HepG2 (cell line): ENCODE data around the gene CAMTA1. TPM values are rescaled to one million over a fixed set of nuclear protein-coding genes. Genes with fewer than 3 reads are reported as not detected.

Source experiments
- GLI4 ChIP-seq: sonication (generic); formaldehyde crosslinking; IDR thresholded peaks from 2 replicates; pipeline ENCODE4 v1.5.1; 2020; ENCODE audit warnings: missing genetic modification reagents, mild to moderate bottlenecking, moderate library complexity, borderline replicate concordance
- IRF2 ChIP-seq: IDR thresholded peaks from 2 replicates; pipeline ENCODE4 v1.6.1; 2018; ENCODE audit warnings: missing genetic modification reagents, missing compliant biosample characterization
- MTA3 ChIP-seq: sonication (generic); formaldehyde crosslinking; IDR thresholded peaks from 2 replicates; pipeline ENCODE4 v1.4.0; 2020; ENCODE audit warnings: missing genetic modification reagents
- SAP130 ChIP-seq: IDR thresholded peaks from 2 replicates; pipeline ENCODE4 v1.6.1; 2016; ENCODE audit warnings: low read depth
- SP140L ChIP-seq: sonication (generic); formaldehyde crosslinking; IDR thresholded peaks from 2 replicates; pipeline ENCODE4 v1.4.0; 2020; ENCODE audit warnings: missing genetic modification reagents, borderline replicate concordance
- TBX2 ChIP-seq: sonication (generic); formaldehyde crosslinking; IDR thresholded peaks from 2 replicates; pipeline ENCODE4 v1.5.0; 2020; ENCODE audit warnings: missing genetic modification reagents, mild to moderate bottlenecking, borderline replicate concordance
- TEAD2 ChIP-seq: sonication (generic); formaldehyde crosslinking; IDR thresholded peaks from 2 replicates; pipeline ENCODE4 v1.9.0; 2021; ENCODE audit warnings: missing genetic modification reagents
- ZFP62 ChIP-seq: sonication (generic); formaldehyde crosslinking; IDR thresholded peaks from 2 replicates; pipeline ENCODE4 v1.4.0; 2020; ENCODE audit warnings: missing genetic modification reagents
- ZGPAT ChIP-seq: IDR thresholded peaks from 2 replicates; pipeline ENCODE4 v1.6.1; 2016; ENCODE audit warnings: mild to moderate bottlenecking
- polyA plus RNA-seq, 8 experiments: library from polyadenylated mRNA; depleted of rRNA in 3 of 8; stranded (reverse) in 7 of 8; unstranded in 1 of 8; fragments of >200 nt; fragmentation: Illumina TruSeq in 4 of 8; extraction: Trizol in 4 of 8; gene quantifications; 2 replicates each; pipeline versions ENCODE4 v1.2.1 to v1.2.3, GENCODE V29; 2011 to 2016; ENCODE audit warnings: low read depth in 4 of 8, missing spikeins in 1 of 8, mixed read lengths in 1 of 8; ENCODE audit not compliant: insufficient read depth in 1 of 8
- total RNA-seq, 5 experiments: library from RNA; depleted of rRNA; stranded (reverse); fragments of >200 nt; fragmentation: Illumina TruSeq; extraction: Trizol; gene quantifications; 2 replicates each; pipeline ENCODE4 v1.2.3, GENCODE V29; 2016; ENCODE audit warnings: low read depth in 1 of 5
- TF ChIP-seq, protein P1 (sequence below): IDR thresholded peaks from 2 replicates; pipeline ENCODE4 v1.6.1; 2016; ENCODE audit warnings: low read depth, missing genetic modification reagents, missing compliant biosample characterization
- TF ChIP-seq, protein P2 (sequence below): sonication (generic); formaldehyde crosslinking; IDR thresholded peaks from 2 replicates; pipeline ENCODE4 v1.4.0; 2020; ENCODE audit warnings: missing genetic modification reagents, mild to moderate bottlenecking, borderline replicate concordance
- TF ChIP-seq, protein P3 (sequence below): sonication (generic); formaldehyde crosslinking; IDR thresholded peaks from one replicate; pipeline ENCODE4 v1.5.1; 2020; ENCODE audit warnings: mild to moderate bottlenecking, missing genetic modification reagents; ENCODE audit errors: not compliant biosample characterization

Gene CAMTA1
- total and polyA plus RNA-seq, 2 of the 13 experiments (the other 11 are each of a cell fraction or from before 2014, with no cell fraction given), result 25.0 to 36.4 TPM

DNA sequence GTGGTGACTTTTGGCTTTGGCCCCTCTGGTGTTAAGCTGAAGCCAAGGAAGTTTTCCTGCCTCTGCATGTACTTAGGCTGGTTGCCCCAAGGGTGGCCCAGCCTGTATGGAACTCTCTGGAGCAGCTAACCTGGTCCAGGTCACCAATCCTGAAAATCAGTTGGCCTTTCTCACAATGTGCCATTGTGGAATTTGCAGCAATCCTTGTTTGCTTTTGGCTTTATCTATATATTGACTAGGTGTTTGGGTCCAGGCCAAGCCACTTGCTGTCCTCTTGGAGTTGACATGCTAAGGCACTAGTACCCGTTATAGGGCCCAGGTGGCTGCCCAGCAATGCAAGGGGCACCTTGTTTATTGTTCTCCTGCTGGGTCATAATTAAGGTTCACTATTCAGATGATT, 124.6 kb downstream of the CAMTA1 start (continued):
- TF ChIP-seq, protein P1, sequence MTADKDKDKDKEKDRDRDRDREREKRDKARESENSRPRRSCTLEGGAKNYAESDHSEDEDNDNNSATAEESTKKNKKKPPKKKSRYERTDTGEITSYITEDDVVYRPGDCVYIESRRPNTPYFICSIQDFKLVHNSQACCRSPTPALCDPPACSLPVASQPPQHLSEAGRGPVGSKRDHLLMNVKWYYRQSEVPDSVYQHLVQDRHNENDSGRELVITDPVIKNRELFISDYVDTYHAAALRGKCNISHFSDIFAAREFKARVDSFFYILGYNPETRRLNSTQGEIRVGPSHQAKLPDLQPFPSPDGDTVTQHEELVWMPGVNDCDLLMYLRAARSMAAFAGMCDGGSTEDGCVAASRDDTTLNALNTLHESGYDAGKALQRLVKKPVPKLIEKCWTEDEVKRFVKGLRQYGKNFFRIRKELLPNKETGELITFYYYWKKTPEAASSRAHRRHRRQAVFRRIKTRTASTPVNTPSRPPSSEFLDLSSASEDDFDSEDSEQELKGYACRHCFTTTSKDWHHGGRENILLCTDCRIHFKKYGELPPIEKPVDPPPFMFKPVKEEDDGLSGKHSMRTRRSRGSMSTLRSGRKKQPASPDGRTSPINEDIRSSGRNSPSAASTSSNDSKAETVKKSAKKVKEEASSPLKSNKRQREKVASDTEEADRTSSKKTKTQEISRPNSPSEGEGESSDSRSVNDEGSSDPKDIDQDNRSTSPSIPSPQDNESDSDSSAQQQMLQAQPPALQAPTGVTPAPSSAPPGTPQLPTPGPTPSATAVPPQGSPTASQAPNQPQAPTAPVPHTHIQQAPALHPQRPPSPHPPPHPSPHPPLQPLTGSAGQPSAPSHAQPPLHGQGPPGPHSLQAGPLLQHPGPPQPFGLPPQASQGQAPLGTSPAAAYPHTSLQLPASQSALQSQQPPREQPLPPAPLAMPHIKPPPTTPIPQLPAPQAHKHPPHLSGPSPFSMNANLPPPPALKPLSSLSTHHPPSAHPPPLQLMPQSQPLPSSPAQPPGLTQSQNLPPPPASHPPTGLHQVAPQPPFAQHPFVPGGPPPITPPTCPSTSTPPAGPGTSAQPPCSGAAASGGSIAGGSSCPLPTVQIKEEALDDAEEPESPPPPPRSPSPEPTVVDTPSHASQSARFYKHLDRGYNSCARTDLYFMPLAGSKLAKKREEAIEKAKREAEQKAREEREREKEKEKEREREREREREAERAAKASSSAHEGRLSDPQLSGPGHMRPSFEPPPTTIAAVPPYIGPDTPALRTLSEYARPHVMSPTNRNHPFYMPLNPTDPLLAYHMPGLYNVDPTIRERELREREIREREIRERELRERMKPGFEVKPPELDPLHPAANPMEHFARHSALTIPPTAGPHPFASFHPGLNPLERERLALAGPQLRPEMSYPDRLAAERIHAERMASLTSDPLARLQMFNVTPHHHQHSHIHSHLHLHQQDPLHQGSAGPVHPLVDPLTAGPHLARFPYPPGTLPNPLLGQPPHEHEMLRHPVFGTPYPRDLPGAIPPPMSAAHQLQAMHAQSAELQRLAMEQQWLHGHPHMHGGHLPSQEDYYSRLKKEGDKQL (CRISPR knock-in tag), result 0 out of 2 replicates have a peak, but pooled peaks have one; percentile 31
- TF ChIP-seq MTA3 (CRISPR knock-in tag) (no peak), IRF2 (CRISPR knock-in tag) (no peak), GLI4 (CRISPR knock-in tag) (no peak), ZGPAT (peak; percentile 24; the same call in 1 of the 2 replicates), ZFP62 (CRISPR knock-in tag) (no peak), SAP130 (CRISPR knock-in tag) (peak; percentile 29; the same call in 1 of the 2 replicates), SP140L (CRISPR knock-in tag) (no peak), TEAD2 (CRISPR knock-in tag) (no peak), TBX2 (CRISPR knock-in tag) (peak; percentile 56; the same call in 1 of the 2 replicates)
- TF ChIP-seq, protein P2, sequence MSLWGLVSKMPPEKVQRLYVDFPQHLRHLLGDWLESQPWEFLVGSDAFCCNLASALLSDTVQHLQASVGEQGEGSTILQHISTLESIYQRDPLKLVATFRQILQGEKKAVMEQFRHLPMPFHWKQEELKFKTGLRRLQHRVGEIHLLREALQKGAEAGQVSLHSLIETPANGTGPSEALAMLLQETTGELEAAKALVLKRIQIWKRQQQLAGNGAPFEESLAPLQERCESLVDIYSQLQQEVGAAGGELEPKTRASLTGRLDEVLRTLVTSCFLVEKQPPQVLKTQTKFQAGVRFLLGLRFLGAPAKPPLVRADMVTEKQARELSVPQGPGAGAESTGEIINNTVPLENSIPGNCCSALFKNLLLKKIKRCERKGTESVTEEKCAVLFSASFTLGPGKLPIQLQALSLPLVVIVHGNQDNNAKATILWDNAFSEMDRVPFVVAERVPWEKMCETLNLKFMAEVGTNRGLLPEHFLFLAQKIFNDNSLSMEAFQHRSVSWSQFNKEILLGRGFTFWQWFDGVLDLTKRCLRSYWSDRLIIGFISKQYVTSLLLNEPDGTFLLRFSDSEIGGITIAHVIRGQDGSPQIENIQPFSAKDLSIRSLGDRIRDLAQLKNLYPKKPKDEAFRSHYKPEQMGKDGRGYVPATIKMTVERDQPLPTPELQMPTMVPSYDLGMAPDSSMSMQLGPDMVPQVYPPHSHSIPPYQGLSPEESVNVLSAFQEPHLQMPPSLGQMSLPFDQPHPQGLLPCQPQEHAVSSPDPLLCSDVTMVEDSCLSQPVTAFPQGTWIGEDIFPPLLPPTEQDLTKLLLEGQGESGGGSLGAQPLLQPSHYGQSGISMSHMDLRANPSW (CRISPR knock-in tag), result no peak
- TF ChIP-seq, protein P3, sequence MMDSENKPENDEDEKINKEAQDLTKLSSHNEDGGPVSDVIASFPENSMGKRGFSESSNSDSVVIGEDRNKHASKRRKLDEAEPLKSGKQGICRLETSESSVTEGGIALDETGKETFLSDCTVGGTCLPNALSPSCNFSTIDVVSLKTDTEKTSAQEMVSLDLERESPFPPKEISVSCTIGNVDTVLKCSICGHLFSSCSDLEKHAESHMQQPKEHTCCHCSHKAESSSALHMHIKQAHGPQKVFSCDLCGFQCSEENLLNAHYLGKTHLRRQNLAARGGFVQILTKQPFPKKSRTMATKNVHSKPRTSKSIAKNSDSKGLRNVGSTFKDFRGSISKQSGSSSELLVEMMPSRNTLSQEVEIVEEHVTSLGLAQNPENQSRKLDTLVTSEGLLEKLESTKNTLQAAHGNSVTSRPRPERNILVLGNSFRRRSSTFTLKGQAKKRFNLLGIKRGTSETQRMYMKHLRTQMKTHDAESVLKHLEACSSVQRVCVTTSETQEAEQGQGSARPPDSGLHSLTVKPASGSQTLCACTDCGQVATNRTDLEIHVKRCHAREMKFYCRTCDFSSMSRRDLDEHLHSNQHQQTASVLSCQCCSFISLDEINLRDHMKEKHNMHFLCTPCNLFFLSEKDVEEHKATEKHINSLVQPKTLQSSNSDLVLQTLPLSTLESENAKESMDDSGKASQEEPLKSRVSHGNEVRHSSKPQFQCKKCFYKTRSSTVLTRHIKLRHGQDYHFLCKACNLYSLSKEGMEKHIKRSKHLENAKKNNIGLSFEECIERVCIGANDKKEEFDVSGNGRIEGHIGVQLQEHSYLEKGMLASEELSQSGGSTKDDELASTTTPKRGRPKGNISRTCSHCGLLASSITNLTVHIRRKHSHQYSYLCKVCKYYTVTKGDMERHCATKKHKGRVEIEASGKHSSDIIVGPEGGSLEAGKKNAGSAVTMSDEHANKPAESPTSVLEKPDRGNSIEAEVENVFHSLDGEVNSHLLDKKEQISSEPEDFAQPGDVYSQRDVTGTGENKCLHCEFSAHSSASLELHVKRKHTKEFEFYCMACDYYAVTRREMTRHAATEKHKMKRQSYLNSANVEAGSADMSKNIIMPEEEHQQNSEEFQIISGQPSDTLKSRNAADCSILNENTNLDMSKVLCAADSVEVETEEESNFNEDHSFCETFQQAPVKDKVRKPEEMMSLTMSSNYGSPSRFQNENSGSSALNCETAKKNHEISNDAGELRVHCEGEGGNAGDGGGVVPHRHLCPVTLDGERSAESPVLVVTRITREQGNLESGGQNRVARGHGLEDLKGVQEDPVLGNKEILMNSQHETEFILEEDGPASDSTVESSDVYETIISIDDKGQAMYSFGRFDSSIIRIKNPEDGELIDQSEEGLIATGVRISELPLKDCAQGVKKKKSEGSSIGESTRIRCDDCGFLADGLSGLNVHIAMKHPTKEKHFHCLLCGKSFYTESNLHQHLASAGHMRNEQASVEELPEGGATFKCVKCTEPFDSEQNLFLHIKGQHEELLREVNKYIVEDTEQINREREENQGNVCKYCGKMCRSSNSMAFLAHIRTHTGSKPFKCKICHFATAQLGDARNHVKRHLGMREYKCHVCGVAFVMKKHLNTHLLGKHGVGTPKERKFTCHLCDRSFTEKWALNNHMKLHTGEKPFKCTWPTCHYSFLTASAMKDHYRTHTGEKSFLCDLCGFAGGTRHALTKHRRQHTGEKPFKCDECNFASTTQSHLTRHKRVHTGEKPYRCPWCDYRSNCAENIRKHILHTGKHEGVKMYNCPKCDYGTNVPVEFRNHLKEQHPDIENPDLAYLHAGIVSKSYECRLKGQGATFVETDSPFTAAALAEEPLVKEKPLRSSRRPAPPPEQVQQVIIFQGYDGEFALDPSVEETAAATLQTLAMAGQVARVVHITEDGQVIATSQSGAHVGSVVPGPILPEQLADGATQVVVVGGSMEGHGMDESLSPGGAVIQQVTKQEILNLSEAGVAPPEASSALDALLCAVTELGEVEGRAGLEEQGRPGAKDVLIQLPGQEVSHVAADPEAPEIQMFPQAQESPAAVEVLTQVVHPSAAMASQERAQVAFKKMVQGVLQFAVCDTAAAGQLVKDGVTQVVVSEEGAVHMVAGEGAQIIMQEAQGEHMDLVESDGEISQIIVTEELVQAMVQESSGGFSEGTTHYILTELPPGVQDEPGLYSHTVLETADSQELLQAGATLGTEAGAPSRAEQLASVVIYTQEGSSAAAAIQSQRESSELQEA (CRISPR knock-in tag), result no peak
